Left cardiac atrium (tissue), 4 donors: ENCODE data around the gene ARFGEF2. TPM values are rescaled to one million over a fixed set of nuclear protein-coding genes. Genes with fewer than 3 reads are reported as not detected.
A peak's percentile ranks its signal among the peaks of the same experiment; 100 is the strongest.

ENCODE experiments used
- ATAC-seq, 2 donors: fragments of 200-7000 bp; cut with Tn5 transposase; one replicate each; pipeline ENCODE4 v1.9.1; 2020; ENCODE audit warnings: mild to moderate bottlenecking in 2 of 2, moderate library complexity in 2 of 2
- DNase-seq: peaks from one replicate; pipeline ENCODE4 v3.0.0-alpha.2; 2020
- intact Hi-C, 2 donors: fragments of 100-400 bp; cut with DNase I; formaldehyde crosslinking; loops; one replicate each; pipeline versions ENCODE4 v1.14.1 to v1.15.1; 2022 to 2023
- total RNA-seq, 2 donors: library from RNA; stranded (reverse); fragmentation: NEBNext Ultra II Directional; extraction: Animal tissue kit (Norgen Biotek cat#: 25700); gene quantifications; one replicate each; pipeline ENCODE4 v1.2.1, GENCODE V29; 2021
- donor health status: DM: no; HTN: yes; CAD: no.
- donor health status: DM: no; HTN: yes; CAD: no; lungs with severe emphysema.
- donor health status: DM: yes; HTN: yes; CAD: no.
- donor health status: Dilated cardiomyopathy.

Gene ARFGEF2
- total RNA-seq, 2 donors from 2014 or later = 31.8 to 36.4 TPM

GRCh38 chr20:48941467-48941866, 20.0 kb downstream of the ARFGEF2 start:
- peak in 1 of 2 donors; percentile 42 for ATAC-seq
- intact Hi-C loops = no loop called here
- no peak for DNase-seq

GRCh38 chr20:48942730-48943129, 21.2 kb downstream of the ARFGEF2 start:
- no peak for DNase-seq
- ATAC-seq = no peak
- intact Hi-C loops = no loop called here

GRCh38 chr20:48944663-48945297, 23.3 kb downstream of the ARFGEF2 start:
- intact Hi-C loops = no loop called here
- DNase-seq (no peak), ATAC-seq (no peak)

- DNase-seq = no peak
Measured at GRCh38 chr20:48945840-48946514, 24.5 kb downstream of the ARFGEF2 start.

GRCh38 chr20:48948612-48949011, 27.1 kb downstream of the ARFGEF2 start:
- no peak for ATAC-seq
- intact Hi-C loops = no loop called here

More at GRCh38 chr20:48945840-48946514, 24.5 kb downstream of the ARFGEF2 start:
- ATAC-seq = no peak
- intact Hi-C loops = no loop called here

GRCh38 chr20:48949304-48950170, 28.0 kb downstream of the ARFGEF2 start:
- ATAC-seq (no peak), DNase-seq (no peak)
- intact Hi-C loops = no loop called here

More at GRCh38 chr20:48948612-48949011, 27.1 kb downstream of the ARFGEF2 start:
- no peak for DNase-seq

- ATAC-seq (no peak), DNase-seq (no peak)
- intact Hi-C loops = no loop called here
Measured at GRCh38 chr20:48951041-48951440, 29.5 kb downstream of the ARFGEF2 start.

- intact Hi-C loops = no loop called here
- DNase-seq = no peak
- ATAC-seq = no peak
Measured at GRCh38 chr20:48951646-48952045, 30.1 kb downstream of the ARFGEF2 start.

GRCh38 chr20:48952656-48953055, 31.1 kb downstream of the ARFGEF2 start:
- intact Hi-C loops = no loop called here
- ATAC-seq (no peak), DNase-seq (no peak)

- intact Hi-C loops = no loop called here
- ATAC-seq = peak in 1 of 2 donors; percentile 53
Measured at GRCh38 chr20:48953653-48954052, 32.1 kb downstream of the ARFGEF2 start.

GRCh38 chr20:48956052-48956451, 34.5 kb downstream of the ARFGEF2 start:
- DNase-seq (no peak), ATAC-seq (no peak)
- intact Hi-C loops = no loop called here

More at GRCh38 chr20:48953653-48954052, 32.1 kb downstream of the ARFGEF2 start:
- DNase-seq = no peak

- ATAC-seq (peak; percentile 19 to 82), DNase-seq (no peak)
- intact Hi-C loops = no loop called here
Measured at GRCh38 chr20:48957053-48957481, 35.6 kb downstream of the ARFGEF2 start.

GRCh38 chr20:48957533-48957932, 36.0 kb downstream of the ARFGEF2 start:
- ATAC-seq (peak in 1 of 2 donors; percentile 43), DNase-seq (no peak)
- intact Hi-C loops = no loop called here

- DNase-seq (no peak), ATAC-seq (no peak)
- intact Hi-C loops = no loop called here
Measured at GRCh38 chr20:48958743-48959142, 37.2 kb downstream of the ARFGEF2 start.

GRCh38 chr20:48959899-48960550, 38.5 kb downstream of the ARFGEF2 start:
- DNase-seq = no peak
- no peak for ATAC-seq
- intact Hi-C loops = no loop called here

GRCh38 chr20:48962421-48962820, 40.9 kb downstream of the ARFGEF2 start:
- intact Hi-C loops = no loop called here
- ATAC-seq (no peak), DNase-seq (no peak)

GRCh38 chr20:48962976-48963771, 41.7 kb downstream of the ARFGEF2 start:
- intact Hi-C loops = no loop called here
- DNase-seq = no peak
- peak in 1 of 2 donors; percentile 37 for ATAC-seq

- intact Hi-C loops = no loop called here
- ATAC-seq (peak in 1 of 2 donors; percentile 30), DNase-seq (no peak)
Measured at GRCh38 chr20:48965189-48965910, 43.8 kb downstream of the ARFGEF2 start.
